GM12878 (cell line): ENCODE measurements around the gene CYP4F8. TPM values are rescaled to one million over a fixed set of nuclear protein-coding genes. Genes with fewer than 3 reads are reported as not detected.

Source experiments
- ATAC-seq: fragments of 200-7000 bp; cut with Tn5 transposase; 3 replicates; pipeline ENCODE4 v1.9.1; 2020; ENCODE audit warnings: mild to moderate bottlenecking, moderate library complexity
- BruUV-seq: library from RNA; stranded (reverse); fragments of 400-500 nt; replicated peaks from 2 replicates; lab custom pipeline; 2021; lab: Mats Ljungman, UMichigan
- CTCF ChIA-PET: fragments of 300-600 bp; sonication (Branson Sonifier 250); formaldehyde crosslinking; extraction: SDS; loops from one replicate; lab custom pipeline; 2021; ENCODE audit warnings: inconsistent platforms; lab: Yijun Ruan, JAX
- POLR2A ChIA-PET: fragments of 350-600 bp; formaldehyde crosslinking; extraction: SDS; loops from one replicate; lab custom pipeline; 2021; ENCODE audit warnings: inconsistent platforms; lab: Charles Lee
- RAD21 ChIA-PET: fragments of 300-600 bp; sonication (Branson Sonifier 250); formaldehyde crosslinking; loops from one replicate; lab custom pipeline; 2023; ENCODE audit warnings: antibody characterized with exemption; ENCODE audit not compliant: unreplicated experiment; lab: Charles Lee
- SMC1A ChIA-PET: fragments of 300-600 bp; sonication (Branson Sonifier 250); formaldehyde crosslinking; loops from one replicate; lab custom pipeline; 2023; ENCODE audit not compliant: unreplicated experiment, uncharacterized antibody; lab: Charles Lee
- DNase-seq: peaks from one replicate; pipeline ENCODE4 v3.0.0-alpha.2; 2011; ENCODE audit warnings: low read depth, low spot score
- FAIRE-seq: peaks from 3 replicates; lab custom pipeline; 2011; peaks lifted over from hg19 to GRCh38; lab: Jason Lieb, UNC
- H2AFZ ChIP-seq: 2 replicates; pipeline ENCODE4 v1.6.0; 2011; ENCODE audit warnings: low read depth, low read length, control low read depth; ENCODE audit not compliant: control insufficient read depth
- H3K27ac ChIP-seq: 2 replicates; pipeline ENCODE4 v1.5.1; 2011; ENCODE audit warnings: control low read depth; ENCODE audit not compliant: control insufficient read depth, insufficient read depth
- H3K27me3 ChIP-seq, 2 experiments: replicated peaks in 1 of 2; 2 replicates each; pipeline versions ENCODE4 v1.6.0 to v1.6.1; 2011; ENCODE audit warnings: low read length in 1 of 2; ENCODE audit not compliant: control insufficient read depth in 2 of 2, insufficient read depth in 2 of 2
- H3K36me3 ChIP-seq, 2 experiments: 2 replicates each; pipeline ENCODE4 v1.5.1; 2011; ENCODE audit warnings: low read length in 1 of 2; ENCODE audit not compliant: control insufficient read depth in 2 of 2, insufficient read depth in 2 of 2
- H3K4me1 ChIP-seq: 2 replicates; pipeline ENCODE4 v1.6.1; 2011; ENCODE audit warnings: mild to moderate bottlenecking, low read length, moderate library complexity, mixed read lengths; ENCODE audit not compliant: control insufficient read depth, insufficient read depth
- H3K4me2 ChIP-seq: 2 replicates; pipeline ENCODE4 v1.6.0; 2011; ENCODE audit warnings: control low read depth; ENCODE audit not compliant: control insufficient read depth, insufficient read depth
- H3K4me3 ChIP-seq: fragments of 200-600 bp; sonication (generic); 2 replicates; pipeline ENCODE4 v1.5.1; 2016
- H3K79me2 ChIP-seq: 2 replicates; pipeline ENCODE4 v1.6.0; 2011; ENCODE audit warnings: low read length; ENCODE audit not compliant: control insufficient read depth, insufficient read depth
- H3K9ac ChIP-seq: 2 replicates; pipeline ENCODE4 v1.8.0; 2011; ENCODE audit warnings: low read length, control low read depth, mixed read lengths; ENCODE audit not compliant: control insufficient read depth, insufficient read depth
- H3K9me3 ChIP-seq: replicated peaks from 3 replicates; pipeline ENCODE4 v1.5.1; 2011; ENCODE audit warnings: mild to moderate bottlenecking, low read length; ENCODE audit not compliant: control insufficient read depth, insufficient read depth
- H4K20me1 ChIP-seq: 2 replicates; pipeline ENCODE4 v1.6.0; 2011; ENCODE audit not compliant: control insufficient read depth, insufficient read depth
- CHD1 ChIP-seq: IDR thresholded peaks from 2 replicates; pipeline ENCODE4 v1.6.1; 2012; ENCODE audit warnings: low read depth, low read length, improper control_type of control experiment
- FOXK2 ChIP-seq: fragments of 450-650 bp; IDR thresholded peaks from 2 replicates; pipeline ENCODE4 v1.6.1; 2017; ENCODE audit warnings: mild to moderate bottlenecking, moderate library complexity
- POU2F2 ChIP-seq: IDR thresholded peaks from 3 replicates; pipeline ENCODE4 v1.6.1; 2011; ENCODE audit warnings: low read depth, mild to moderate bottlenecking, low read length, borderline replicate concordance
- STAT1 ChIP-seq: fragments of 450-650 bp; conservative IDR thresholded peaks from 2 replicates; pipeline ENCODE4 v1.6.1; 2014; ENCODE audit warnings: antibody characterized with exemption, mild to moderate bottlenecking
- YY1 ChIP-seq: IDR thresholded peaks from 2 replicates; pipeline ENCODE4 v1.6.1; 2011; ENCODE audit warnings: low read depth, mild to moderate bottlenecking, low read length
- ZSCAN29 ChIP-seq: fragments of 450-650 bp; IDR thresholded peaks from 2 replicates; pipeline ENCODE4 v1.6.1; 2017; ENCODE audit warnings: mild to moderate bottlenecking, moderate library complexity
- ZZZ3 ChIP-seq: IDR thresholded peaks from 2 replicates; pipeline ENCODE4 v1.6.1; 2011; ENCODE audit warnings: low read depth; ENCODE audit not compliant: control insufficient read depth, insufficient read length
- WGBS: methylation state at CpG from one replicate; pipeline ENCODE4 v1.1.6; 2016; ENCODE audit warnings: low lambda C conversion rate; ENCODE audit not compliant: insufficient replicate concordance, insufficient coverage; ENCODE audit errors: missing lambda C conversion rate; 5-methylcytosine and 5-hydroxymethylcytosine counted together
- in situ Hi-C: fragments of 300-500 bp; cut with MboI; formaldehyde crosslinking; loops from 9 replicates; pipeline ENCODE4 v1.14.3; 2018; ENCODE audit warnings: mixed read lengths
- intact Hi-C: fragments of 100-400 bp; cut with micrococcal nuclease; formaldehyde crosslinking; loops from one replicate; pipeline ENCODE4 v1.14.2; 2022; ENCODE audit not compliant: unreplicated experiment
- polyA plus RNA-seq, 11 experiments: library from polyadenylated mRNA; depleted of rRNA in 4 of 11; unstranded in 6 of 11; stranded (reverse) in 5 of 11; fragments of >200 nt; fragmentation: Nextera tagmentation in 4 of 11; fragmentation: Illumina TruSeq in 1 of 11; extraction: Ambion mirVana in 4 of 11; extraction: Trizol in 1 of 11; gene quantifications; 1 replicate in 1 of 11; 2 replicates in 10 of 11; pipeline versions ENCODE4 v1.2.1 to v1.2.3, GENCODE V29; 2011 to 2016; ENCODE audit warnings: inconsistent platforms in 2 of 11, missing spikeins in 2 of 11, low read depth in 1 of 11
- total RNA-seq, 4 experiments: library from RNA; depleted of rRNA in 3 of 4; stranded (reverse); fragments of >200 nt in 3 of 4; fragmentation: Illumina TruSeq in 1 of 4; extraction: Trizol in 1 of 4; gene quantifications; 2 replicates each; pipeline versions ENCODE4 v1.2.1 to v1.2.3, GENCODE V29; 2013 to 2021
- TF ChIP-seq, protein P1 (sequence below): fragments of 450-650 bp; formaldehyde crosslinking; IDR thresholded peaks from 2 replicates; pipeline ENCODE4 v1.5.0; 2022; ENCODE audit warnings: mild to moderate bottlenecking, missing genetic modification characterization
- TF ChIP-seq, protein P2 (sequence below): IDR thresholded peaks from 2 replicates; pipeline ENCODE4 v1.6.1; 2012; ENCODE audit warnings: low read length, inconsistent platforms
- TF ChIP-seq, protein P3 (sequence below): fragments of 450-650 bp; IDR thresholded peaks from 2 replicates; pipeline ENCODE4 v1.6.1; 2017; ENCODE audit warnings: low read depth, mild to moderate bottlenecking, moderate library complexity
- TF ChIP-seq, protein P4 (sequence below): IDR thresholded peaks from 2 replicates; pipeline ENCODE4 v1.6.1; 2012; ENCODE audit warnings: mild to moderate bottlenecking, low read depth, low read length

Gene CYP4F8
- total and polyA plus RNA-seq, 10 of the 15 experiments (the other 5 are each of a cell fraction or from before 2014, with no cell fraction given) = not detected

DNA sequence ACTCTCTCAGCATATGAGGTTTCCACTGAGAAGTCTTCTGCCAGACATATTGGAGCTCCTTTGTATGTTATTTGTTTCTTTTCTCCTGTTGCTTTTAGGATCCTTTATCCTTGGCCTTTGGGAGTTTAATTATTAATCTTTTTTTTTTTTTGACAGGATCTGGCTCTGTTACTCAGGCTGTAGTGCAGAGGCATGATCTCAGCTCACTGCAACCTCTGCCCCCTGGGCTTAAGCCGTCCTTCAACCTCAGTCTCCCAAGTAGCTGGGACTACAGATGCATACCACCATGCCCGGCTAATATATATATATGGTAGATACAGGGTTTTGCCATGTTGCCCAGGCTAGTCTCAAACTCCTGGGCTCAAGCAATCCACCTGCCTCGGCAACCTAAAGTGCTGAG is 19.1 kb downstream of the CYP4F8 start (continued):
- TF ChIP-seq, protein P1, sequence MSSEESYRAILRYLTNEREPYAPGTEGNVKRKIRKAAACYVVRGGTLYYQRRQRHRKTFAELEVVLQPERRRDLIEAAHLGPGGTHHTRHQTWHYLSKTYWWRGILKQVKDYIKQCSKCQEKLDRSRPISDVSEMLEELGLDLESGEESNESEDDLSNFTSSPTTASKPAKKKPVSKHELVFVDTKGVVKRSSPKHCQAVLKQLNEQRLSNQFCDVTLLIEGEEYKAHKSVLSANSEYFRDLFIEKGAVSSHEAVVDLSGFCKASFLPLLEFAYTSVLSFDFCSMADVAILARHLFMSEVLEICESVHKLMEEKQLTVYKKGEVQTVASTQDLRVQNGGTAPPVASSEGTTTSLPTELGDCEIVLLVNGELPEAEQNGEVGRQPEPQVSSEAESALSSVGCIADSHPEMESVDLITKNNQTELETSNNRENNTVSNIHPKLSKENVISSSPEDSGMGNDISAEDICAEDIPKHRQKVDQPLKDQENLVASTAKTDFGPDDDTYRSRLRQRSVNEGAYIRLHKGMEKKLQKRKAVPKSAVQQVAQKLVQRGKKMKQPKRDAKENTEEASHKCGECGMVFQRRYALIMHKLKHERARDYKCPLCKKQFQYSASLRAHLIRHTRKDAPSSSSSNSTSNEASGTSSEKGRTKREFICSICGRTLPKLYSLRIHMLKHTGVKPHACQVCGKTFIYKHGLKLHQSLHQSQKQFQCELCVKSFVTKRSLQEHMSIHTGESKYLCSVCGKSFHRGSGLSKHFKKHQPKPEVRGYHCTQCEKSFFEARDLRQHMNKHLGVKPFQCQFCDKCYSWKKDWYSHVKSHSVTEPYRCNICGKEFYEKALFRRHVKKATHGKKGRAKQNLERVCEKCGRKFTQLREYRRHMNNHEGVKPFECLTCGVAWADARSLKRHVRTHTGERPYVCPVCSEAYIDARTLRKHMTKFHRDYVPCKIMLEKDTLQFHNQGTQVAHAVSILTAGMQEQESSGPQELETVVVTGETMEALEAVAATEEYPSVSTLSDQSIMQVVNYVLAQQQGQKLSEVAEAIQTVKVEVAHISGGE (CRISPR knock-in tag) = no peak
- TF ChIP-seq, protein P2, sequence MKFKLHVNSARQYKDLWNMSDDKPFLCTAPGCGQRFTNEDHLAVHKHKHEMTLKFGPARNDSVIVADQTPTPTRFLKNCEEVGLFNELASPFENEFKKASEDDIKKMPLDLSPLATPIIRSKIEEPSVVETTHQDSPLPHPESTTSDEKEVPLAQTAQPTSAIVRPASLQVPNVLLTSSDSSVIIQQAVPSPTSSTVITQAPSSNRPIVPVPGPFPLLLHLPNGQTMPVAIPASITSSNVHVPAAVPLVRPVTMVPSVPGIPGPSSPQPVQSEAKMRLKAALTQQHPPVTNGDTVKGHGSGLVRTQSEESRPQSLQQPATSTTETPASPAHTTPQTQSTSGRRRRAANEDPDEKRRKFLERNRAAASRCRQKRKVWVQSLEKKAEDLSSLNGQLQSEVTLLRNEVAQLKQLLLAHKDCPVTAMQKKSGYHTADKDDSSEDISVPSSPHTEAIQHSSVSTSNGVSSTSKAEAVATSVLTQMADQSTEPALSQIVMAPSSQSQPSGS = no peak
- TF ChIP-seq YY1 (no peak), STAT1 (no peak)

DNA sequence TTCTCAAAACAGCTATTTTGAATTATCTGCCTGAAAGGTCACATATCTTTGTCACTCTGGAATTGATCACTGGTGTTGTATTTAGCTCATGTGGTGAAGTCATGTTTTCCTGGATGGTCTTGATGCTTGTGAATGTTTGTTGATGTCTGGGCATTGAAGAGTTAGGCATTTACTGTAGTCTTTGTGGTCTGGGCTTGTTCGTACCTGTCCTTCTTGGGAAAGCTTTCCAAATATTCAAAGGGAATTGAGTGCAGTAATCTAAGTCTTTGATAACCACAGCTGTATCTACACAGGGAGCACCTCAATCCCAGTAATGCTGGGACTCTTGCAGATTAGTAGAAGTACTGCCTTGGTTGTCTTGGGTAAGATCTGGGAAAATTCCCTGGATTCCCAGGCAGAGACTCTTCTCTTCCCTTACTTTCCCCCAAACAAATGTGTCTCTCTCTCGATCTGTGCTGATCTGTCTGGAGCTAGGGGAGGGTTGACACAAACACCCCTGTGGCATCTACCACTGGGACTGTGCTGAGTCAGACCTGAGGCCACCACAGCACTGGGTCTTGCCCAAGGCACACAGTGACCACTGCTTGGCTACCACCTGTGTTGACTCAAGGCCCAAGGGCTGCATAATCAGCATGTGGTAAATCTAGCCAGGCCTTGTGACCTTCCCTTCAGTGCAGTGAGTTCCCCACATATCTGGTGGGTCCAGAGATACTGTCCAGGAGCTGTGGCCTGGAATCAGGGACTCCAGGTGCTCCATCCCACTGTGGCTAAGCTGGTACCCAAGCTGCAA is 20.2 kb downstream of the CYP4F8 start:
- intact Hi-C loops = no loop called here
- TF ChIP-seq, protein P3, sequence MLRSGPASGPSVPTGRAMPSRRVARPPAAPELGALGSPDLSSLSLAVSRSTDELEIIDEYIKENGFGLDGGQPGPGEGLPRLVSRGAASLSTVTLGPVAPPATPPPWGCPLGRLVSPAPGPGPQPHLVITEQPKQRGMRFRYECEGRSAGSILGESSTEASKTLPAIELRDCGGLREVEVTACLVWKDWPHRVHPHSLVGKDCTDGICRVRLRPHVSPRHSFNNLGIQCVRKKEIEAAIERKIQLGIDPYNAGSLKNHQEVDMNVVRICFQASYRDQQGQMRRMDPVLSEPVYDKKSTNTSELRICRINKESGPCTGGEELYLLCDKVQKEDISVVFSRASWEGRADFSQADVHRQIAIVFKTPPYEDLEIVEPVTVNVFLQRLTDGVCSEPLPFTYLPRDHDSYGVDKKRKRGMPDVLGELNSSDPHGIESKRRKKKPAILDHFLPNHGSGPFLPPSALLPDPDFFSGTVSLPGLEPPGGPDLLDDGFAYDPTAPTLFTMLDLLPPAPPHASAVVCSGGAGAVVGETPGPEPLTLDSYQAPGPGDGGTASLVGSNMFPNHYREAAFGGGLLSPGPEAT = no peak
- TF ChIP-seq, protein P4, sequence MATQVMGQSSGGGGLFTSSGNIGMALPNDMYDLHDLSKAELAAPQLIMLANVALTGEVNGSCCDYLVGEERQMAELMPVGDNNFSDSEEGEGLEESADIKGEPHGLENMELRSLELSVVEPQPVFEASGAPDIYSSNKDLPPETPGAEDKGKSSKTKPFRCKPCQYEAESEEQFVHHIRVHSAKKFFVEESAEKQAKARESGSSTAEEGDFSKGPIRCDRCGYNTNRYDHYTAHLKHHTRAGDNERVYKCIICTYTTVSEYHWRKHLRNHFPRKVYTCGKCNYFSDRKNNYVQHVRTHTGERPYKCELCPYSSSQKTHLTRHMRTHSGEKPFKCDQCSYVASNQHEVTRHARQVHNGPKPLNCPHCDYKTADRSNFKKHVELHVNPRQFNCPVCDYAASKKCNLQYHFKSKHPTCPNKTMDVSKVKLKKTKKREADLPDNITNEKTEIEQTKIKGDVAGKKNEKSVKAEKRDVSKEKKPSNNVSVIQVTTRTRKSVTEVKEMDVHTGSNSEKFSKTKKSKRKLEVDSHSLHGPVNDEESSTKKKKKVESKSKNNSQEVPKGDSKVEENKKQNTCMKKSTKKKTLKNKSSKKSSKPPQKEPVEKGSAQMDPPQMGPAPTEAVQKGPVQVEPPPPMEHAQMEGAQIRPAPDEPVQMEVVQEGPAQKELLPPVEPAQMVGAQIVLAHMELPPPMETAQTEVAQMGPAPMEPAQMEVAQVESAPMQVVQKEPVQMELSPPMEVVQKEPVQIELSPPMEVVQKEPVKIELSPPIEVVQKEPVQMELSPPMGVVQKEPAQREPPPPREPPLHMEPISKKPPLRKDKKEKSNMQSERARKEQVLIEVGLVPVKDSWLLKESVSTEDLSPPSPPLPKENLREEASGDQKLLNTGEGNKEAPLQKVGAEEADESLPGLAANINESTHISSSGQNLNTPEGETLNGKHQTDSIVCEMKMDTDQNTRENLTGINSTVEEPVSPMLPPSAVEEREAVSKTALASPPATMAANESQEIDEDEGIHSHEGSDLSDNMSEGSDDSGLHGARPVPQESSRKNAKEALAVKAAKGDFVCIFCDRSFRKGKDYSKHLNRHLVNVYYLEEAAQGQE = no peak
- no peak for TF ChIP-seq CHD1
- no peak for TF ChIP-seq POU2F2
- no peak for TF ChIP-seq FOXK2
- TF ChIP-seq ZSCAN29 = no peak
- no peak for TF ChIP-seq ZZZ3
- ATAC-seq = no peak
- SMC1A ChIA-PET = no interaction called here
- no TSS peak for BruUV-seq
- Histone ChIP-seq H3K27ac (no peak overlapping the region), H3K9me3 (no peaks in the 10 kb centered on the region), H3K4me2 (no peak overlapping the region), H3K4me1 (no peaks in the 10 kb centered on the region), H3K27me3 (peaks cover 0 to 1% of the 10 kb centered on the region in 2 experiments; a peak in 2 of 4 replicates), H3K36me3 (no peaks in the 10 kb centered on the region), H2AFZ (no peak overlapping the region), H3K4me3 (no peak overlapping the region), H3K79me2 (no peaks in the 10 kb centered on the region), H4K20me1 (no peaks in the 10 kb centered on the region), H3K9ac (no peak overlapping the region)
- in situ Hi-C loops = loop anchor here (25.0 kb wide), 1 partner anchor 752 kb away; no protein-coding TSS in a partner anchor
- DNase-seq = no peak
- RAD21 ChIA-PET = no interaction called here
- FAIRE-seq = no peak
- CTCF ChIA-PET = interaction anchor here (0.6 kb wide), 1 partner anchor 580 kb away, joined by 3 read pairs; no protein-coding TSS in a partner anchor
- WGBS = 0% methylated on average over 2 of the region's 2 CpGs
- POLR2A ChIA-PET = no interaction called here
